Neural progenitor cell (in vitro differentiated cells): ENCODE measurements around the gene ID2.

Experiments used
- EZH2phosphoT487 ChIP-seq: fragments of 200-600 bp; sonication (generic); IDR thresholded peaks from 2 replicates; pipeline ENCODE4 v1.6.1; 2017; ENCODE audit warnings: antibody characterized with exemption
- TF ChIP-seq, protein P1 (sequence below): fragments of 200-600 bp; sonication (generic); IDR thresholded peaks from 2 replicates; pipeline ENCODE4 v1.5.1; 2017; ENCODE audit warnings: antibody characterized with exemption, mild to moderate bottlenecking

DNA sequence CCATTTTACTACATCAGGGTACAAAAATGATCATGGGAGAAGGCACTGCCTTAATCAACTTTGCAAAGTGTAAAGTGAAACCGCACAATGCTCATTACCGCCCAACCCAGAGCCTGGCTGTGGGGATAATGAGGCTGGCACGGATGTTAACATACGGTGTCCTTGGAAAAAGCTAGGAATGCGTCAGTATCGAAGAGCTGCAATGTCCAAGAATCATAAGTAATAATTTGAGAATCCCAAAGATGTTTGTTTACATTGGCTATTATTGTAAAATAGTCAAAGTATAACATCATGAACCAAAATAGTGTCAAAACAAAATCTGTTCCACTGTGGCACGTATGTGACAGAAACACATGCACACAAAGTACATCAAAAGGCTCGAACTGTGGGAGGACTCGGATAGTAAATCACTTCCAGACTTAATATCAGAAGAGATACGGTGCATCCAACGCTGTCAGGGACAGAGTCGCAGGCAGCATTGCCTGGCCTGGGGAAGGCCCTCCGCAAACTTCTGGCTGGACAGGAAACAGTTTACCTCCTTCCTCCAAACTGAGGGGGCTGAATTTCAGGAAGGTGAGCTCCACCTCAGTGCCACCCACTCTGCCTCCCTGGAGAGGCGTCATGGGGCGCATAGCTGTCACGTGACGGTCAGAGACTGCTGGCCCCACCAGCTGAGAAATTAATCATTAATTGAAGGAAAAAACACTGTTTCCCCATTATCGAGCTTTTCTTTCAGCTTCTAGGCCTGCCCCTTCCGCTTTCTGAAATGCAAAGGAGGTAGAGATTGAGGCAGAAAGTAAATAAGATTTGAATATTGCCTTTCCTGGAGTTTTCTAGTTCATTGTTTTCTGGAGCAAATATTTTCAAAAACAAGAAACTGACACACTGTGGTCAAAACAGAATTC is 1.8 kb upstream of the ID2 start:
- TF ChIP-seq, protein P1, sequence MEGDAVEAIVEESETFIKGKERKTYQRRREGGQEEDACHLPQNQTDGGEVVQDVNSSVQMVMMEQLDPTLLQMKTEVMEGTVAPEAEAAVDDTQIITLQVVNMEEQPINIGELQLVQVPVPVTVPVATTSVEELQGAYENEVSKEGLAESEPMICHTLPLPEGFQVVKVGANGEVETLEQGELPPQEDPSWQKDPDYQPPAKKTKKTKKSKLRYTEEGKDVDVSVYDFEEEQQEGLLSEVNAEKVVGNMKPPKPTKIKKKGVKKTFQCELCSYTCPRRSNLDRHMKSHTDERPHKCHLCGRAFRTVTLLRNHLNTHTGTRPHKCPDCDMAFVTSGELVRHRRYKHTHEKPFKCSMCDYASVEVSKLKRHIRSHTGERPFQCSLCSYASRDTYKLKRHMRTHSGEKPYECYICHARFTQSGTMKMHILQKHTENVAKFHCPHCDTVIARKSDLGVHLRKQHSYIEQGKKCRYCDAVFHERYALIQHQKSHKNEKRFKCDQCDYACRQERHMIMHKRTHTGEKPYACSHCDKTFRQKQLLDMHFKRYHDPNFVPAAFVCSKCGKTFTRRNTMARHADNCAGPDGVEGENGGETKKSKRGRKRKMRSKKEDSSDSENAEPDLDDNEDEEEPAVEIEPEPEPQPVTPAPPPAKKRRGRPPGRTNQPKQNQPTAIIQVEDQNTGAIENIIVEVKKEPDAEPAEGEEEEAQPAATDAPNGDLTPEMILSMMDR, result no peak
- TF ChIP-seq EZH2phosphoT487, result no peak
